IMR-90 (cell line): ENCODE data around the gene ADAMTS6. TPM values are rescaled to one million over a fixed set of nuclear protein-coding genes. Genes with fewer than 3 reads are reported as not detected.
A peak's percentile ranks its signal among the peaks of the same experiment; 100 is the strongest.

Source experiments
- ATAC-seq: fragments of 200-7000 bp; cut with Tn5 transposase; 2 replicates; pipeline ENCODE4 v1.9.1; 2020; ENCODE audit warnings: low read depth, mild to moderate bottlenecking, moderate library complexity
- BruUV-seq: library from RNA; stranded (reverse); fragments of 400-500 nt; replicated peaks from 2 replicates; lab custom pipeline; 2021; lab: Mats Ljungman, UMichigan
- CTCF ChIA-PET: fragments of 300-600 bp; formaldehyde crosslinking; extraction: SDS; loops from one replicate; lab custom pipeline; 2021; ENCODE audit warnings: antibody characterized with exemption; lab: Yijun Ruan, JAX
- POLR2A ChIA-PET: fragments of 300-600 bp; sonication (Branson Sonifier 250); formaldehyde crosslinking; loops from one replicate; lab custom pipeline; 2022; ENCODE audit warnings: antibody characterized with exemption; ENCODE audit not compliant: unreplicated experiment; lab: Charles Lee
- DNase-seq: peaks from one replicate; pipeline ENCODE4 v3.0.0; 2013
- H2AFZ ChIP-seq: replicated peaks from 2 replicates; pipeline ENCODE3; 2013; ENCODE audit warnings: low read length, mild to moderate bottlenecking; ENCODE audit not compliant: poor library complexity
- H2AK5ac ChIP-seq: 2 replicates; pipeline ENCODE4 v1.6.1; 2013; ENCODE audit warnings: low read depth, low read length, inconsistent platforms
- H2AK9ac ChIP-seq: replicated peaks from 2 replicates; pipeline ENCODE3; 2013; ENCODE audit warnings: mild to moderate bottlenecking, low read depth, low read length, moderate library complexity; ENCODE audit not compliant: poor library complexity
- H2BK120ac ChIP-seq: 2 replicates; pipeline ENCODE4 v1.6.1; 2013; ENCODE audit warnings: low read depth, low read length, inconsistent platforms
- H2BK15ac ChIP-seq: 3 replicates; pipeline ENCODE4 v1.6.1; 2013; ENCODE audit warnings: low read depth, low read length, inconsistent platforms
- H2BK20ac ChIP-seq: 2 replicates; pipeline ENCODE4 v1.6.1; 2013; ENCODE audit warnings: low read depth, mild to moderate bottlenecking, inconsistent platforms, low read length, moderate library complexity
- H2BK5ac ChIP-seq: 2 replicates; pipeline ENCODE4 v1.6.1; 2013; ENCODE audit warnings: mild to moderate bottlenecking, low read depth, low read length, inconsistent platforms; ENCODE audit not compliant: poor library complexity, severe bottlenecking
- H3K14ac ChIP-seq: replicated peaks from 2 replicates; pipeline ENCODE4 v1.6.1; 2013; ENCODE audit warnings: low read depth, low read length, inconsistent platforms
- H3K18ac ChIP-seq: 2 replicates; pipeline ENCODE4 v1.6.1; 2013; ENCODE audit warnings: low read depth, low read length, control low read depth
- H3K23ac ChIP-seq: 2 replicates; pipeline ENCODE4 v1.6.1; 2013; ENCODE audit warnings: low read depth, low read length, inconsistent platforms
- H3K27ac ChIP-seq: 2 replicates; pipeline ENCODE4 v1.5.1; 2013; ENCODE audit warnings: mild to moderate bottlenecking, control low read depth, low read length; ENCODE audit not compliant: insufficient read depth
- H3K27me3 ChIP-seq: 2 replicates; pipeline ENCODE4 v1.6.1; 2013; ENCODE audit warnings: low read length; ENCODE audit not compliant: control insufficient read depth, insufficient read depth
- H3K36me3 ChIP-seq: 2 replicates; pipeline ENCODE4 v1.6.1; 2013; ENCODE audit warnings: low read length, mixed read lengths; ENCODE audit not compliant: control insufficient read depth, insufficient read depth
- H3K4ac ChIP-seq: 2 replicates; pipeline ENCODE4 v1.6.1; 2013; ENCODE audit warnings: low read depth, low read length, inconsistent platforms
- H3K4me1 ChIP-seq: 2 replicates; pipeline ENCODE4 v1.6.1; 2013; ENCODE audit warnings: low read length, mixed read lengths; ENCODE audit not compliant: control insufficient read depth, insufficient read depth
- H3K4me2 ChIP-seq: 2 replicates; pipeline ENCODE4 v1.6.1; 2013; ENCODE audit warnings: low read depth, mild to moderate bottlenecking, control low read depth, low read length, moderate library complexity
- H3K4me3 ChIP-seq: 2 replicates; pipeline ENCODE4 v1.5.1; 2013; ENCODE audit warnings: low read depth, mild to moderate bottlenecking, control low read depth, low read length, moderate library complexity; ENCODE audit not compliant: insufficient read depth
- H3K56ac ChIP-seq: 2 replicates; pipeline ENCODE4 v1.6.1; 2013; ENCODE audit warnings: low read length, inconsistent platforms; ENCODE audit not compliant: insufficient read depth; ENCODE audit errors: extremely low read depth
- H3K79me1 ChIP-seq, 2 experiments: 2 replicates each; pipeline ENCODE4 v1.6.1; 2013; ENCODE audit warnings: low read length in 2 of 2, inconsistent platforms in 1 of 2, low read depth in 1 of 2
- H3K9ac ChIP-seq: 2 replicates; pipeline ENCODE4 v1.6.1; 2013; ENCODE audit warnings: low read depth, low read length, control low read depth
- H3K9me1 ChIP-seq: 2 replicates; pipeline ENCODE4 v1.6.1; 2013; ENCODE audit warnings: low read length, inconsistent platforms; ENCODE audit not compliant: insufficient read depth
- H3K9me3 ChIP-seq: 2 replicates; pipeline ENCODE4 v1.6.1; 2013; ENCODE audit warnings: low read length; ENCODE audit not compliant: control insufficient read depth, insufficient read depth
- H4K20me1 ChIP-seq: 2 replicates; pipeline ENCODE4 v1.6.1; 2013; ENCODE audit warnings: low read length, inconsistent platforms; ENCODE audit not compliant: insufficient read depth
- H4K5ac ChIP-seq: 2 replicates; pipeline ENCODE4 v1.6.1; 2013; ENCODE audit warnings: mild to moderate bottlenecking, low read depth, low read length, control low read depth
- H4K8ac ChIP-seq, 2 experiments: 2 replicates each; pipeline ENCODE4 v1.6.1; 2013; ENCODE audit warnings: low read depth in 2 of 2, low read length in 2 of 2, control low read depth in 1 of 2, inconsistent platforms in 1 of 2
- H4K91ac ChIP-seq: 2 replicates; pipeline ENCODE4 v1.6.1; 2013; ENCODE audit warnings: low read depth, low read length, inconsistent platforms; ENCODE audit not compliant: insufficient read depth
- MAZ ChIP-seq: IDR thresholded peaks from 2 replicates; pipeline ENCODE4 v1.6.1; 2012; ENCODE audit warnings: low read depth, mild to moderate bottlenecking, low read length, improper control_type of control experiment, moderate library complexity, borderline replicate concordance
- POLR2A ChIP-seq: IDR thresholded peaks from 2 replicates; pipeline ENCODE4 v1.6.1; 2012; ENCODE audit warnings: mild to moderate bottlenecking, low read depth, low read length
- RAD21 ChIP-seq: IDR thresholded peaks from 2 replicates; pipeline ENCODE4 v1.6.1; 2012; ENCODE audit warnings: low read length, improper control_type of control experiment
- dilution Hi-C: fragments of 300-500 bp; cut with HindIII; formaldehyde crosslinking; loops from one replicate; pipeline ENCODE4 v1.14.3; 2018; ENCODE audit warnings: low sequenced_read_pairs; ENCODE audit not compliant: unreplicated experiment
- in situ Hi-C: fragments of 300-500 bp; cut with MboI; formaldehyde crosslinking; loops from 3 replicates; pipeline ENCODE4 v1.14.3; 2019; ENCODE audit warnings: low sequenced_read_pairs, inconsistent platforms, mixed read lengths
- intact Hi-C: fragments of 100-400 bp; cut with micrococcal nuclease; formaldehyde crosslinking; loops from 2 replicates; pipeline ENCODE4 v1.10.0; 2022
- polyA plus RNA-seq, 3 experiments: library from polyadenylated mRNA; depleted of rRNA; stranded (reverse); fragments of >200 nt; gene quantifications; 2 replicates each; pipeline ENCODE4 v1.2.3, GENCODE V29; 2012; ENCODE audit warnings: low replicate concordance in 1 of 3
- total RNA-seq: library from RNA; depleted of rRNA; stranded (reverse); fragments of >200 nt; gene quantifications from 2 replicates; pipeline ENCODE4 v1.2.3, GENCODE V29; 2012
- TF ChIP-seq, protein P1 (sequence below): fragments of 150-350 bp; IDR thresholded peaks from 2 replicates; pipeline ENCODE4 v1.6.1; 2016; ENCODE audit warnings: low read depth, mild to moderate bottlenecking, low read length, moderate library complexity, borderline replicate concordance

The ADAMTS6 gene
- total and polyA plus RNA-seq, 2 of the 4 experiments (the other 2 are of a cell fraction) = 23.9 to 173 TPM

DNA sequence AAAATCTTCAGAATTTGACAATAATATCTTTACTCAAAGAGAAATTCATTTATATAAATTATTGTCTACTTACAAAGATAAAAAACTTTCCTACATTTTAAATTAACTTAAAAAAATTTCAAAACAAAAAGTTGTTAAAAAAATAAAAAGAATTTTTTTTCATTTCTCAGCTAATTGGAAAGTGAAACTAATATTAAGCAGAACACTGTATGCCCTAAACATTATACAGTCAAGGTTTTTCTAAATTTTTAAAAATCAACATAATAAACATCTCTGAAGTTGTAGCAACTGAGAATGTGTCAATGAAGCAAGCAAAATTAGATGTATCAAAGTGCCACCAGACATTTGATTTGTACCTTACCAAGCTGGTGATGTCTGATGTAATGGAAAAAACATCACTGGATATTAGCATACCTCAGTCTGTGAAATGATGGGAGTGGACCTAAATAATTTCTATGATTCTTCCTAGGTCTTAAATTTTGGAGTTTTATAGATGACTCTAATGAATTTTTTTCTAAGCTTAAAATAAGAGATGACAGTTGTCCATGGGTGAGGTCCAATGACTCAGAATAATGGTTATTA, 290.1 kb downstream of the ADAMTS6 start:
- Histone ChIP-seq H3K79me1 (peaks cover 15 to 21% of the 10 kb centered on the region in 2 experiments), H2BK15ac (peak overlapping the region; percentile 51; the same call in 2 of the 3 replicates), H3K14ac (peak overlapping the region; percentile 95), H4K8ac (peak overlapping the region; percentile 93 to 95), H2AK5ac (no peak overlapping the region), H3K9ac (peak overlapping the region; percentile 73; the same call in 1 of the 2 replicates), H2AFZ (no peak overlapping the region), H3K56ac (peak overlapping the region; percentile 50), H4K5ac (peak overlapping the region; percentile 100; the same call in 1 of the 2 replicates), H2BK20ac (peak overlapping the region; percentile 97; the same call in 1 of the 2 replicates), H3K9me3 (no peaks in the 10 kb centered on the region), H2AK9ac (no peak overlapping the region), H4K20me1 (no peaks in the 10 kb centered on the region), H3K9me1 (peaks cover 4% of the 10 kb centered on the region; the same call in 1 of the 2 replicates), H3K23ac (peak overlapping the region; percentile 93; the same call in 1 of the 2 replicates), H3K27me3 (no peaks in the 10 kb centered on the region), H2BK5ac (peak overlapping the region; percentile 100), H3K27ac (peak overlapping the region; percentile 64), H3K4me1 (peaks cover 8% of the 10 kb centered on the region), H3K36me3 (peaks cover 7% of the 10 kb centered on the region), H3K4ac (peak overlapping the region; percentile 93; the same call in 1 of the 2 replicates), H3K4me3 (no peak overlapping the region), H4K91ac (peak overlapping the region; percentile 81), H3K18ac (peak overlapping the region; percentile 100; the same call in 1 of the 2 replicates), H3K4me2 (peak overlapping the region; percentile 70; the same call in 1 of the 2 replicates), H2BK120ac (peak overlapping the region; percentile 98)
- ATAC-seq = no peak
- intact Hi-C loops (loop anchor here (5.0 kb wide), 1 partner anchor 116 kb away; no protein-coding TSS in a partner anchor), dilution Hi-C loops (no loop called here), in situ Hi-C loops (no loop called here)
- CTCF ChIA-PET = interaction anchor here (0.9 kb wide), 1 partner anchor 42 kb away, joined by 3 read pairs; no protein-coding TSS in a partner anchor
- POLR2A ChIA-PET = no interaction called here
- TF ChIP-seq MAZ (no peak), POLR2A (no peak), RAD21 (no peak)
- TF ChIP-seq, protein P1, sequence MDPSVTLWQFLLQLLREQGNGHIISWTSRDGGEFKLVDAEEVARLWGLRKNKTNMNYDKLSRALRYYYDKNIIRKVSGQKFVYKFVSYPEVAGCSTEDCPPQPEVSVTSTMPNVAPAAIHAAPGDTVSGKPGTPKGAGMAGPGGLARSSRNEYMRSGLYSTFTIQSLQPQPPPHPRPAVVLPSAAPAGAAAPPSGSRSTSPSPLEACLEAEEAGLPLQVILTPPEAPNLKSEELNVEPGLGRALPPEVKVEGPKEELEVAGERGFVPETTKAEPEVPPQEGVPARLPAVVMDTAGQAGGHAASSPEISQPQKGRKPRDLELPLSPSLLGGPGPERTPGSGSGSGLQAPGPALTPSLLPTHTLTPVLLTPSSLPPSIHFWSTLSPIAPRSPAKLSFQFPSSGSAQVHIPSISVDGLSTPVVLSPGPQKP = no peak
- BruUV-seq = no TSS peak
- DNase-seq = no peak
